GM12878 (cell line): ENCODE measurements around the gene CLK4. TPM values are rescaled to one million over a fixed set of nuclear protein-coding genes. Genes with fewer than 3 reads are reported as not detected.

Experiments
- ATAC-seq: fragments of 200-7000 bp; cut with Tn5 transposase; 3 replicates; pipeline ENCODE4 v1.9.1; 2020; ENCODE audit warnings: mild to moderate bottlenecking, moderate library complexity
- BruUV-seq: library from RNA; stranded (reverse); fragments of 400-500 nt; replicated peaks from 2 replicates; lab custom pipeline; 2021; lab: Mats Ljungman, UMichigan
- CTCF ChIA-PET: fragments of 300-600 bp; sonication (Branson Sonifier 250); formaldehyde crosslinking; extraction: SDS; loops from one replicate; lab custom pipeline; 2021; ENCODE audit warnings: inconsistent platforms; lab: Yijun Ruan, JAX
- POLR2A ChIA-PET: fragments of 350-600 bp; formaldehyde crosslinking; extraction: SDS; loops from one replicate; lab custom pipeline; 2021; ENCODE audit warnings: inconsistent platforms; lab: Charles Lee
- RAD21 ChIA-PET: fragments of 300-600 bp; sonication (Branson Sonifier 250); formaldehyde crosslinking; loops from one replicate; lab custom pipeline; 2023; ENCODE audit warnings: antibody characterized with exemption; ENCODE audit not compliant: unreplicated experiment; lab: Charles Lee
- SMC1A ChIA-PET: fragments of 300-600 bp; sonication (Branson Sonifier 250); formaldehyde crosslinking; loops from one replicate; lab custom pipeline; 2023; ENCODE audit not compliant: unreplicated experiment, uncharacterized antibody; lab: Charles Lee
- DNase-seq: peaks from one replicate; pipeline ENCODE4 v3.0.0-alpha.2; 2011; ENCODE audit warnings: low read depth, low spot score
- FAIRE-seq: peaks from 3 replicates; lab custom pipeline; 2011; peaks lifted over from hg19 to GRCh38; lab: Jason Lieb, UNC
- H2AFZ ChIP-seq: 2 replicates; pipeline ENCODE4 v1.6.0; 2011; ENCODE audit warnings: low read depth, low read length, control low read depth; ENCODE audit not compliant: control insufficient read depth
- H3K27ac ChIP-seq: 2 replicates; pipeline ENCODE4 v1.5.1; 2011; ENCODE audit warnings: control low read depth; ENCODE audit not compliant: control insufficient read depth, insufficient read depth
- H3K27me3 ChIP-seq, 2 experiments: replicated peaks in 1 of 2; 2 replicates each; pipeline versions ENCODE4 v1.6.0 to v1.6.1; 2011; ENCODE audit warnings: low read length in 1 of 2; ENCODE audit not compliant: control insufficient read depth in 2 of 2, insufficient read depth in 2 of 2
- H3K36me3 ChIP-seq, 2 experiments: 2 replicates each; pipeline ENCODE4 v1.5.1; 2011; ENCODE audit warnings: low read length in 1 of 2; ENCODE audit not compliant: control insufficient read depth in 2 of 2, insufficient read depth in 2 of 2
- H3K4me1 ChIP-seq: 2 replicates; pipeline ENCODE4 v1.6.1; 2011; ENCODE audit warnings: mild to moderate bottlenecking, low read length, moderate library complexity, mixed read lengths; ENCODE audit not compliant: control insufficient read depth, insufficient read depth
- H3K4me2 ChIP-seq: 2 replicates; pipeline ENCODE4 v1.6.0; 2011; ENCODE audit warnings: control low read depth; ENCODE audit not compliant: control insufficient read depth, insufficient read depth
- H3K4me3 ChIP-seq: fragments of 200-600 bp; sonication (generic); 2 replicates; pipeline ENCODE4 v1.5.1; 2016
- H3K79me2 ChIP-seq: 2 replicates; pipeline ENCODE4 v1.6.0; 2011; ENCODE audit warnings: low read length; ENCODE audit not compliant: control insufficient read depth, insufficient read depth
- H3K9ac ChIP-seq: 2 replicates; pipeline ENCODE4 v1.8.0; 2011; ENCODE audit warnings: low read length, control low read depth, mixed read lengths; ENCODE audit not compliant: control insufficient read depth, insufficient read depth
- H3K9me3 ChIP-seq: replicated peaks from 3 replicates; pipeline ENCODE4 v1.5.1; 2011; ENCODE audit warnings: mild to moderate bottlenecking, low read length; ENCODE audit not compliant: control insufficient read depth, insufficient read depth
- H4K20me1 ChIP-seq: 2 replicates; pipeline ENCODE4 v1.6.0; 2011; ENCODE audit not compliant: control insufficient read depth, insufficient read depth
- CHD2 ChIP-seq: IDR thresholded peaks from 2 replicates; pipeline ENCODE4 v1.6.1; 2011; ENCODE audit warnings: low read depth, low read length, improper control_type of control experiment, borderline replicate concordance
- HCFC1 ChIP-seq: fragments of 150-350 bp; IDR thresholded peaks from 2 replicates; pipeline ENCODE4 v1.6.1; 2014; ENCODE audit warnings: low read length
- MYB ChIP-seq: fragments of 150-350 bp; IDR thresholded peaks from 2 replicates; pipeline ENCODE4 v1.6.1; 2014; ENCODE audit warnings: mild to moderate bottlenecking, low read depth, low read length, borderline replicate concordance
- NFYA ChIP-seq: IDR thresholded peaks from 2 replicates; pipeline ENCODE4 v1.6.1; 2011; ENCODE audit warnings: low read depth, mild to moderate bottlenecking, low read length, improper control_type of control experiment, borderline replicate concordance
- NKRF ChIP-seq: fragments of 450-650 bp; conservative IDR thresholded peaks from 2 replicates; pipeline ENCODE4 v1.6.1; 2017; ENCODE audit warnings: mild to moderate bottlenecking, moderate library complexity
- ZNF687 ChIP-seq: fragments of 450-650 bp; IDR thresholded peaks from 2 replicates; pipeline ENCODE4 v1.6.1; 2017; ENCODE audit warnings: mild to moderate bottlenecking, moderate library complexity
- WGBS: methylation state at CpG from one replicate; pipeline ENCODE4 v1.1.6; 2016; ENCODE audit warnings: low lambda C conversion rate; ENCODE audit not compliant: insufficient replicate concordance, insufficient coverage; ENCODE audit errors: missing lambda C conversion rate; 5-methylcytosine and 5-hydroxymethylcytosine counted together
- in situ Hi-C: fragments of 300-500 bp; cut with MboI; formaldehyde crosslinking; loops from 9 replicates; pipeline ENCODE4 v1.14.3; 2018; ENCODE audit warnings: mixed read lengths
- intact Hi-C: fragments of 100-400 bp; cut with micrococcal nuclease; formaldehyde crosslinking; loops from one replicate; pipeline ENCODE4 v1.14.2; 2022; ENCODE audit not compliant: unreplicated experiment
- polyA plus RNA-seq, 11 experiments: library from polyadenylated mRNA; depleted of rRNA in 4 of 11; unstranded in 6 of 11; stranded (reverse) in 5 of 11; fragments of >200 nt; fragmentation: Nextera tagmentation in 4 of 11; fragmentation: Illumina TruSeq in 1 of 11; extraction: Ambion mirVana in 4 of 11; extraction: Trizol in 1 of 11; gene quantifications; 1 replicate in 1 of 11; 2 replicates in 10 of 11; pipeline versions ENCODE4 v1.2.1 to v1.2.3, GENCODE V29; 2011 to 2016; ENCODE audit warnings: inconsistent platforms in 2 of 11, missing spikeins in 2 of 11, low read depth in 1 of 11
- total RNA-seq, 4 experiments: library from RNA; depleted of rRNA in 3 of 4; stranded (reverse); fragments of >200 nt in 3 of 4; fragmentation: Illumina TruSeq in 1 of 4; extraction: Trizol in 1 of 4; gene quantifications; 2 replicates each; pipeline versions ENCODE4 v1.2.1 to v1.2.3, GENCODE V29; 2013 to 2021

The CLK4 gene
- total and polyA plus RNA-seq, 10 of the 15 experiments (the other 5 are each of a cell fraction or from before 2014, with no cell fraction given): 13.6 to 47.9 (median 19.1) TPM

DNA sequence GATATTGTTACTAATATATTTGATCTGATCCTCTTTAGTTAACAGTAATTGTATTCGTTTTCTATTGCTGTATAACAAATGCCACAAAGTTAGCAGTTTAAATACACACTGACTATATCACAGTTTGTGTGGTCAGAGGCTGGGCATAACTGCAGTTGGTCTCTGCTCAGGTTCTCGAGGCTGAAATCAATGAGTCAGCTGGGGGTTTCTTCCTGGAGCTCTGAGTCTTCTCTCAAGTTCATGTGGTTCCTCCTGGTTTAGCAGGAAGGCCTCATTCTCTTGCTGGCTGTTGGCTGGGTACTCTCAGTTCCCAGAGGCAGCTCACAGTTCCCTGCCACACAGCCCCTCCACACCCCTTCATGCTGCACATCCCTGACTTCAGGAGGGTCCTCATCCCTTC lies 57.4 kb downstream of the CLK4 start (continued):
- TF ChIP-seq ZNF687 (no peak), NKRF (no peak), CHD2 (no peak), MYB (no peak)

GRCh38 chr5:178564811-178565550 lies 61.9 kb downstream of the CLK4 start:
- H3K27ac ChIP-seq: no peak overlapping the region
- H3K27me3 ChIP-seq: no peaks in the 10 kb centered on the region
- ChIA-PET CTCF (no interaction called here), POLR2A (no interaction called here), SMC1A (no interaction called here), RAD21 (no interaction called here)
- H2AFZ ChIP-seq: no peak overlapping the region
- WGBS: 36% methylated on average over 12 of the region's 12 CpGs
- H3K4me2 ChIP-seq: no peak overlapping the region
- no peaks in the 10 kb centered on the region for H4K20me1 ChIP-seq
- DNase-seq (no peak), ATAC-seq (no peak), FAIRE-seq (no peak)
- TF ChIP-seq HCFC1: no peak
- no peak for TF ChIP-seq NFYA
- BruUV-seq: no TSS peak
- H3K9me3 ChIP-seq: no peaks in the 10 kb centered on the region; the same call in 2 of the 3 replicates
- H3K79me2 ChIP-seq: no peaks in the 10 kb centered on the region
- H3K36me3 ChIP-seq: no peaks in the 10 kb centered on the region
- in situ Hi-C loops (no loop called here), intact Hi-C loops (no loop called here)
- no peak overlapping the region for H3K4me3 ChIP-seq
- no peaks in the 10 kb centered on the region for H3K4me1 ChIP-seq
- no peak overlapping the region for H3K9ac ChIP-seq
